Esophagus squamous epithelium (tissue), 5 donors: ENCODE measurements around the gene NARS2. TPM values are rescaled to one million over a fixed set of nuclear protein-coding genes. Genes with fewer than 3 reads are reported as not detected.
"Not testable (repeated sequence)": the region's sequence is repeated elsewhere in the genome, so short reads cannot be mapped to it uniquely, and the experiment has no call there.

ENCODE experiments used
- DNase-seq: peaks from one replicate; lab custom pipeline; 2025; lab: John Stamatoyannopoulos, UW
- H3K27ac ChIP-seq, 4 donors: fragments of 200-600 bp; sonication (generic); one replicate each; pipeline ENCODE4 v1.5.1; 2016 to 2019; ENCODE audit warnings: mild to moderate bottlenecking in 1 of 4
- H3K27me3 ChIP-seq, 4 donors: fragments of 200-600 bp; sonication (generic); 1 replicate in 3 of 4; 2 replicates in 1 of 4; pipeline versions ENCODE4 v1.5.1 to v1.6.0; 2017 to 2021; ENCODE audit warnings: antibody characterized with exemption in 1 of 4
- H3K36me3 ChIP-seq, 3 donors: fragments of 200-600 bp; sonication (generic); one replicate each; pipeline ENCODE4 v1.5.1; 2016 to 2019
- H3K4me1 ChIP-seq, 3 donors: fragments of 200-600 bp; sonication (generic); one replicate each; pipeline ENCODE4 v1.5.1; 2017 to 2019
- H3K4me3 ChIP-seq, 4 donors: fragments of 200-600 bp; sonication (generic); 1 replicate in 3 of 4; 2 replicates in 1 of 4; pipeline ENCODE4 v1.5.1; 2016 to 2019; ENCODE audit warnings: mild to moderate bottlenecking in 2 of 4, moderate library complexity in 1 of 4
- H3K9me3 ChIP-seq, 3 donors: fragments of 200-600 bp; sonication (generic); one replicate each; pipeline ENCODE4 v1.5.1; 2016 to 2019
- POLR2A ChIP-seq, 4 donors: fragments of 450-650 bp; IDR thresholded peaks; one replicate each; pipeline ENCODE4 v1.6.1; 2017; ENCODE audit warnings: antibody characterized with exemption in 4 of 4, mild to moderate bottlenecking in 4 of 4, moderate library complexity in 3 of 4
- WGBS, 2 donors: methylation state at CpG; one replicate each; pipeline ENCODE4 v1.1.5; 2018; 5-methylcytosine and 5-hydroxymethylcytosine counted together
- intact Hi-C: fragments of 100-400 bp; cut with DNase I; formaldehyde crosslinking; loops from one replicate; pipeline ENCODE4 v1.15.0; 2022
- total RNA-seq, 4 donors: library from RNA; depleted of rRNA; stranded (reverse); fragments of >200 nt; gene quantifications; one replicate each; pipeline ENCODE4 v1.1.0, GENCODE V29; 2016
- TF ChIP-seq, protein P1 (sequence below), 6 experiments: fragments of 450-650 bp in 4 of 6; fragments of 200-600 bp in 2 of 6; sonication (generic) in 2 of 6; IDR thresholded peaks; one replicate each; pipeline ENCODE4 v1.5.1; 2016 to 2019; ENCODE audit warnings: antibody characterized with exemption in 6 of 6, mild to moderate bottlenecking in 4 of 6, moderate library complexity in 4 of 6
- donor health status: DM: yes; HTN: yes; CAD: no.

Gene NARS2
- total RNA-seq, 4 donors from 2014 or later: 9.4 to 15.7 (median 13.6) TPM

DNA sequence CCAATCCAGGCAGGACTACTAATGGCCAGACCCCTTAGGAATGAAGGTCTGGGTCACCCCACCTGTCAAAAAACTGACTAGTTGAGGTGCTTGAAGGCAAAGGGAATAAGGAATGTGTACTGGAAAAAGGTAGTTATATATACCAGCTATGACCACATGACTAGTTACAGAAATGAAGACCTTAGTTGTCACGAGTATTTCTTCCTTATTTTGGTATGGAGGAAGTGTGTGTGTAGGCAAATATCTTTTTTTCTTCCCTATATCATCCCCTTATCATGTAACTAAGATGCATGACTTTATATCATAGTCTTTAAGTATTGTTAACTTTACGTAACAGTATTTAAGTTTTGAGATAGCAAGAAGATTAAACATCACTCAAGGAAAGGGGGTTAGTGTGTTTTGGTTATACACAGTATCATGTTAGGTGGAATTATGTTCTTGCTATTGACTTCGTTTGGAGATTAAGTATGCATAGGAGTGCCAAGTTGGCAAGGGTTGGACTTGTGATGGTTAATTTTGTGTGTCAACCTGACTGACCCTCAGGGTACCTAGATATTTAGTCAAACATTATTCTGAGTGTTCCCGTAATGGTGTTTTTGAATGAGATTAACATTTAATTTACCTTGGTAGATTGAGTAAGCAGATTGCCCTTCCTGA, 38.2 kb upstream of the NARS2 start:
- Histone ChIP-seq H3K4me1 (no peaks in the 10 kb centered on the region), H3K4me3 (no peak overlapping the region), H3K36me3 (no peaks in the 10 kb centered on the region), H3K27me3 (peaks cover 0 to 4% (median 0%) of the 10 kb centered on the region in 4 donors), H3K9me3 (no peaks in the 10 kb centered on the region), H3K27ac (no peak overlapping the region)
- no peak for DNase-seq
- intact Hi-C loops: no loop called here
- WGBS, 2 donors: 59 to 65% methylated on average over 4 of the region's 4 CpGs
- TF ChIP-seq, protein P1, sequence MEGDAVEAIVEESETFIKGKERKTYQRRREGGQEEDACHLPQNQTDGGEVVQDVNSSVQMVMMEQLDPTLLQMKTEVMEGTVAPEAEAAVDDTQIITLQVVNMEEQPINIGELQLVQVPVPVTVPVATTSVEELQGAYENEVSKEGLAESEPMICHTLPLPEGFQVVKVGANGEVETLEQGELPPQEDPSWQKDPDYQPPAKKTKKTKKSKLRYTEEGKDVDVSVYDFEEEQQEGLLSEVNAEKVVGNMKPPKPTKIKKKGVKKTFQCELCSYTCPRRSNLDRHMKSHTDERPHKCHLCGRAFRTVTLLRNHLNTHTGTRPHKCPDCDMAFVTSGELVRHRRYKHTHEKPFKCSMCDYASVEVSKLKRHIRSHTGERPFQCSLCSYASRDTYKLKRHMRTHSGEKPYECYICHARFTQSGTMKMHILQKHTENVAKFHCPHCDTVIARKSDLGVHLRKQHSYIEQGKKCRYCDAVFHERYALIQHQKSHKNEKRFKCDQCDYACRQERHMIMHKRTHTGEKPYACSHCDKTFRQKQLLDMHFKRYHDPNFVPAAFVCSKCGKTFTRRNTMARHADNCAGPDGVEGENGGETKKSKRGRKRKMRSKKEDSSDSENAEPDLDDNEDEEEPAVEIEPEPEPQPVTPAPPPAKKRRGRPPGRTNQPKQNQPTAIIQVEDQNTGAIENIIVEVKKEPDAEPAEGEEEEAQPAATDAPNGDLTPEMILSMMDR (IDR thresholded peaks at IDR 0.05): no peak
- TF ChIP-seq POLR2A (IDR thresholded peaks at IDR 0.05): no peak

DNA sequence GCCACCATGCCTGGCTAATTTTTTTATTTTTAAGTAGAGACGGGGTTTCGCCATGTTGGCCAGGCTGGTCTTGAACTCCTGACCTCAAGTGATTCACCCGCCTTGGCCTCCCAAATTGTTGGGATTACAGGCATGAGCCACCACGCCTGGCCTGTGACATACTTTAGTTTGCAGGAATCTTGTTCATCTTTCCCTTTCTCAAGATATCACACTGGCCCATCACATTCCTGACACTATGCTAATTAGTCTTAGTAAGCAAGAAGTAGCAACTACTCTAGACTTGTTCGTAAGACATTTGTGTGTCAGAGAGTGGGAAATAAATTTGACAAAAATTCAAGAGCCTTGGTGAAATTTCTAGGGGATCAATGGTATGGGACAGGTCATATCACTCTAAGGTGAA, 34.7 kb upstream of the NARS2 start:
- H3K4me1 ChIP-seq, H3K9me3 ChIP-seq, H3K27me3 ChIP-seq, H3K4me3 ChIP-seq, DNase-seq, H3K36me3 ChIP-seq, H3K27ac ChIP-seq, intact Hi-C loops: not testable (repeated sequence)
- WGBS, 2 donors: 76 to 83% methylated on average over 4 of the region's 5 CpGs

DNA sequence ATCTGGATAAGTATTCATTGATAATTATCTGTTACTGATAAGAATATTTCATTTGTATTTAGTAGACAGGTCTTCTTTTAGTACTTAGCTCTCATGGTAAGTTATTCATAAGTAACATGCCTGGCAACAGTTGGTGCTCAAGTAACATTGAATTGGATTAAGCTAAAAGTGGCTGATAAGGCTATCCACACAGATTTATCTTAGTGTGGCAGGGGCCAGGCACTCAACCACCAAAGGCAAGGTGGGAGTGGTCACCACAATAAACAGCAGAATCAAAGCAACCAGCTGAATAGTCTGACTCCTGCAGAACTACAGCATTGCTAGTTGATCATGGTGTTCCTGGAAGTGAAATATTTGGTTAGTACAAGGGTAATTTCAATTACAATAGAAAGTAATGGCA, 33.0 kb upstream of the NARS2 start:
- intact Hi-C loops: no loop called here
- TF ChIP-seq POLR2A (IDR thresholded peaks at IDR 0.05): no peak
- TF ChIP-seq, protein P1 (IDR thresholded peaks at IDR 0.05): no peak
- peaks cover 0 to 7% (median 0%) of the 10 kb centered on the region in 4 donors for H3K27me3 ChIP-seq
- no peaks in the 10 kb centered on the region for H3K36me3 ChIP-seq
- no peak overlapping the region for H3K4me3 ChIP-seq
- no peak for DNase-seq
- H3K4me1 ChIP-seq: no peaks in the 10 kb centered on the region
- no peak overlapping the region for H3K27ac ChIP-seq
- no peaks in the 10 kb centered on the region for H3K9me3 ChIP-seq

DNA sequence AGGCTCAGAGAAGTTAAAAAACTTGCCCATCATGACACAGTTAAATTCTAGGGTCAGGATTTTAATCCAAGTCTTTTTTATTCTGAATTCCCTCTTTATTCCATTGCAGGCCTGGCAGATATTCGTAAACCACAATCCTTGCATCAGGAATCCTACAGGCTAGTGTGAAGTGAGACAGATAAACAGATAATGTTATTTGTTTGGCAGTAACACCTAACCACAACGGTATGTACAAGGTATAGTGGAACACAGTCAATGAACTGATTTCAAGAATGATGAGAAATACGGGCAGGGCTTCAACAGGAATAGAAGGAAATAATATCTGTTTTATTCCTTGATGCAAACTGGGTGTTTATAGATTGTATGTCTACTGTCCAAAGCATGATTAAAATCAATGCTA, 32.0 kb upstream of the NARS2 start:
- H3K4me3 ChIP-seq: no peak overlapping the region
- WGBS, 2 donors: 54 to 79% methylated on average over 3 of the region's 3 CpGs

DNA sequence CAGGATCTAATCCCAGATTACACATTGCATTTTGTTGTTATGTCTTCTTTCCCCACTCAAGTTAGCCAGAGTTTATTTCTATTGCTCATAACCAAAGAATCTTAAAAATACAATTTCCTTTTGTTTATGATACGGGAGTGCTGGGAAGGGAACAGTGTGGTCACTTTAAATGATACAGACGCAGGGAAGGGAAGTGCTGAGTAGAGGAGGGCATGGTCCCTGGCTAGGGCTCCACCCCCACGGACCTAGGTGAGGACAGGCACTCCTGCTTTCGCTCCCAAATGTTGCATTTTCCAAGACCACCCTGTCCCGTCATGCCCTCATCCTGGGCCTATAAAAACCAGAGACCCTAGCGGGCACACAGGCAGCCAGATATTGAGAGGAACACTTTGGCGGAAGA, 30.6 kb upstream of the NARS2 start:
- Histone ChIP-seq H3K27me3 (peaks cover 0 to 23% (median 0%) of the 10 kb centered on the region in 4 donors), H3K36me3 (no peaks in the 10 kb centered on the region), H3K4me3 (no peak overlapping the region), H3K4me1 (no peaks in the 10 kb centered on the region), H3K9me3 (no peaks in the 10 kb centered on the region), H3K27ac (no peak overlapping the region)
- TF ChIP-seq, protein P1 (IDR thresholded peaks at IDR 0.05): no peak
- no peak for TF ChIP-seq POLR2A (IDR thresholded peaks at IDR 0.05)
- DNase-seq: no peak
- intact Hi-C loops: no loop called here
- 72 to 80% methylated on average over 5 to 7 of the region's 7 CpGs for WGBS, 2 donors

More for the DNA sequence above, 32.0 kb upstream of the NARS2 start:
- H3K27me3 ChIP-seq: peaks cover 0 to 15% (median 0%) of the 10 kb centered on the region in 4 donors
- H3K36me3 ChIP-seq: no peaks in the 10 kb centered on the region
- H3K4me1 ChIP-seq: no peaks in the 10 kb centered on the region
- no peak overlapping the region for H3K27ac ChIP-seq
- TF ChIP-seq, protein P1 (IDR thresholded peaks at IDR 0.05): no peak
- no peak for TF ChIP-seq POLR2A (IDR thresholded peaks at IDR 0.05)
- intact Hi-C loops: no loop called here
- no peaks in the 10 kb centered on the region for H3K9me3 ChIP-seq
- DNase-seq: no peak
